IMR-90 (cell line): ENCODE data around the gene PLSCR2. TPM values are rescaled to one million over a fixed set of nuclear protein-coding genes. Genes with fewer than 3 reads are reported as not detected.
"Not testable (repeated sequence)": the region's sequence is repeated elsewhere in the genome, so short reads cannot be mapped to it uniquely, and the experiment has no call there.

Experiments
- ATAC-seq: fragments of 200-7000 bp; cut with Tn5 transposase; 2 replicates; pipeline ENCODE4 v1.9.1; 2020; ENCODE audit warnings: low read depth, mild to moderate bottlenecking, moderate library complexity
- BruUV-seq: library from RNA; stranded (reverse); fragments of 400-500 nt; replicated peaks from 2 replicates; lab custom pipeline; 2021; lab: Mats Ljungman, UMichigan
- CTCF ChIA-PET: fragments of 300-600 bp; formaldehyde crosslinking; extraction: SDS; loops from one replicate; lab custom pipeline; 2021; ENCODE audit warnings: antibody characterized with exemption; lab: Yijun Ruan, JAX
- POLR2A ChIA-PET: fragments of 300-600 bp; sonication (Branson Sonifier 250); formaldehyde crosslinking; loops from one replicate; lab custom pipeline; 2022; ENCODE audit warnings: antibody characterized with exemption; ENCODE audit not compliant: unreplicated experiment; lab: Charles Lee
- DNase-seq: peaks from one replicate; pipeline ENCODE4 v3.0.0; 2013
- H2AFZ ChIP-seq: replicated peaks from 2 replicates; pipeline ENCODE3; 2013; ENCODE audit warnings: low read length, mild to moderate bottlenecking; ENCODE audit not compliant: poor library complexity
- H2AK5ac ChIP-seq: 2 replicates; pipeline ENCODE4 v1.6.1; 2013; ENCODE audit warnings: low read depth, low read length, inconsistent platforms
- H2AK9ac ChIP-seq: replicated peaks from 2 replicates; pipeline ENCODE3; 2013; ENCODE audit warnings: mild to moderate bottlenecking, low read depth, low read length, moderate library complexity; ENCODE audit not compliant: poor library complexity
- H2BK120ac ChIP-seq: 2 replicates; pipeline ENCODE4 v1.6.1; 2013; ENCODE audit warnings: low read depth, low read length, inconsistent platforms
- H2BK15ac ChIP-seq: 3 replicates; pipeline ENCODE4 v1.6.1; 2013; ENCODE audit warnings: low read depth, low read length, inconsistent platforms
- H2BK20ac ChIP-seq: 2 replicates; pipeline ENCODE4 v1.6.1; 2013; ENCODE audit warnings: low read depth, mild to moderate bottlenecking, inconsistent platforms, low read length, moderate library complexity
- H2BK5ac ChIP-seq: 2 replicates; pipeline ENCODE4 v1.6.1; 2013; ENCODE audit warnings: mild to moderate bottlenecking, low read depth, low read length, inconsistent platforms; ENCODE audit not compliant: poor library complexity, severe bottlenecking
- H3K14ac ChIP-seq: replicated peaks from 2 replicates; pipeline ENCODE4 v1.6.1; 2013; ENCODE audit warnings: low read depth, low read length, inconsistent platforms
- H3K18ac ChIP-seq: 2 replicates; pipeline ENCODE4 v1.6.1; 2013; ENCODE audit warnings: low read depth, low read length, control low read depth
- H3K23ac ChIP-seq: 2 replicates; pipeline ENCODE4 v1.6.1; 2013; ENCODE audit warnings: low read depth, low read length, inconsistent platforms
- H3K27ac ChIP-seq: 2 replicates; pipeline ENCODE4 v1.5.1; 2013; ENCODE audit warnings: mild to moderate bottlenecking, control low read depth, low read length; ENCODE audit not compliant: insufficient read depth
- H3K27me3 ChIP-seq: 2 replicates; pipeline ENCODE4 v1.6.1; 2013; ENCODE audit warnings: low read length; ENCODE audit not compliant: control insufficient read depth, insufficient read depth
- H3K36me3 ChIP-seq: 2 replicates; pipeline ENCODE4 v1.6.1; 2013; ENCODE audit warnings: low read length, mixed read lengths; ENCODE audit not compliant: control insufficient read depth, insufficient read depth
- H3K4ac ChIP-seq: 2 replicates; pipeline ENCODE4 v1.6.1; 2013; ENCODE audit warnings: low read depth, low read length, inconsistent platforms
- H3K4me1 ChIP-seq: 2 replicates; pipeline ENCODE4 v1.6.1; 2013; ENCODE audit warnings: low read length, mixed read lengths; ENCODE audit not compliant: control insufficient read depth, insufficient read depth
- H3K4me2 ChIP-seq: 2 replicates; pipeline ENCODE4 v1.6.1; 2013; ENCODE audit warnings: low read depth, mild to moderate bottlenecking, control low read depth, low read length, moderate library complexity
- H3K4me3 ChIP-seq: 2 replicates; pipeline ENCODE4 v1.5.1; 2013; ENCODE audit warnings: low read depth, mild to moderate bottlenecking, control low read depth, low read length, moderate library complexity; ENCODE audit not compliant: insufficient read depth
- H3K56ac ChIP-seq: 2 replicates; pipeline ENCODE4 v1.6.1; 2013; ENCODE audit warnings: low read length, inconsistent platforms; ENCODE audit not compliant: insufficient read depth; ENCODE audit errors: extremely low read depth
- H3K79me1 ChIP-seq, 2 experiments: 2 replicates each; pipeline ENCODE4 v1.6.1; 2013; ENCODE audit warnings: low read length in 2 of 2, inconsistent platforms in 1 of 2, low read depth in 1 of 2
- H3K9ac ChIP-seq: 2 replicates; pipeline ENCODE4 v1.6.1; 2013; ENCODE audit warnings: low read depth, low read length, control low read depth
- H3K9me1 ChIP-seq: 2 replicates; pipeline ENCODE4 v1.6.1; 2013; ENCODE audit warnings: low read length, inconsistent platforms; ENCODE audit not compliant: insufficient read depth
- H3K9me3 ChIP-seq: 2 replicates; pipeline ENCODE4 v1.6.1; 2013; ENCODE audit warnings: low read length; ENCODE audit not compliant: control insufficient read depth, insufficient read depth
- H4K20me1 ChIP-seq: 2 replicates; pipeline ENCODE4 v1.6.1; 2013; ENCODE audit warnings: low read length, inconsistent platforms; ENCODE audit not compliant: insufficient read depth
- H4K5ac ChIP-seq: 2 replicates; pipeline ENCODE4 v1.6.1; 2013; ENCODE audit warnings: mild to moderate bottlenecking, low read depth, low read length, control low read depth
- H4K8ac ChIP-seq, 2 experiments: 2 replicates each; pipeline ENCODE4 v1.6.1; 2013; ENCODE audit warnings: low read depth in 2 of 2, low read length in 2 of 2, control low read depth in 1 of 2, inconsistent platforms in 1 of 2
- H4K91ac ChIP-seq: 2 replicates; pipeline ENCODE4 v1.6.1; 2013; ENCODE audit warnings: low read depth, low read length, inconsistent platforms; ENCODE audit not compliant: insufficient read depth
- CEBPB ChIP-seq: IDR thresholded peaks from 2 replicates; pipeline ENCODE4 v1.6.1; 2012; ENCODE audit warnings: low read depth, low read length, improper control_type of control experiment
- CHD1 ChIP-seq: IDR thresholded peaks from 2 replicates; pipeline ENCODE4 v1.6.1; 2012; ENCODE audit warnings: low read depth, low read length, improper control_type of control experiment
- FOS ChIP-seq: fragments of 150-350 bp; IDR thresholded peaks from 2 replicates; pipeline ENCODE4 v1.6.1; 2016; ENCODE audit warnings: low read depth, low read length
- MAFK ChIP-seq: IDR thresholded peaks from 2 replicates; pipeline ENCODE4 v1.6.1; 2012; ENCODE audit warnings: low read depth, low read length, improper control_type of control experiment
- MXI1 ChIP-seq: IDR thresholded peaks from 2 replicates; pipeline ENCODE4 v1.6.1; 2012; ENCODE audit warnings: low read depth, mild to moderate bottlenecking, low read length, moderate library complexity, borderline replicate concordance
- POLR2A ChIP-seq: IDR thresholded peaks from 2 replicates; pipeline ENCODE4 v1.6.1; 2012; ENCODE audit warnings: mild to moderate bottlenecking, low read depth, low read length
- RCOR1 ChIP-seq: IDR thresholded peaks from 2 replicates; pipeline ENCODE4 v1.6.1; 2012; ENCODE audit warnings: mild to moderate bottlenecking, low read length, improper control_type of control experiment; ENCODE audit not compliant: insufficient replicate concordance
- RFX5 ChIP-seq: IDR thresholded peaks from 2 replicates; pipeline ENCODE4 v1.8.0; 2012; ENCODE audit warnings: low read depth, mild to moderate bottlenecking, low read length, moderate library complexity
- SMC3 ChIP-seq: fragments of 150-350 bp; IDR thresholded peaks from 2 replicates; pipeline ENCODE4 v1.6.1; 2016; ENCODE audit warnings: low read depth, mild to moderate bottlenecking, antibody characterized with exemption, low read length, moderate library complexity
- WGBS, 2 experiments: methylation state at CpG; one replicate each; pipeline versions ENCODE4 v1.1.5 to v1.1.7; 2013; ENCODE audit warnings: missing lambda C conversion rate in 2 of 2; ENCODE audit not compliant: insufficient read length in 1 of 2; ENCODE audit errors: extremely low coverage in 2 of 2; 5-methylcytosine and 5-hydroxymethylcytosine counted together
- dilution Hi-C: fragments of 300-500 bp; cut with HindIII; formaldehyde crosslinking; loops from one replicate; pipeline ENCODE4 v1.14.3; 2018; ENCODE audit warnings: low sequenced_read_pairs; ENCODE audit not compliant: unreplicated experiment
- in situ Hi-C: fragments of 300-500 bp; cut with MboI; formaldehyde crosslinking; loops from 3 replicates; pipeline ENCODE4 v1.14.3; 2019; ENCODE audit warnings: low sequenced_read_pairs, inconsistent platforms, mixed read lengths
- intact Hi-C: fragments of 100-400 bp; cut with micrococcal nuclease; formaldehyde crosslinking; loops from 2 replicates; pipeline ENCODE4 v1.10.0; 2022
- polyA plus RNA-seq, 3 experiments: library from polyadenylated mRNA; depleted of rRNA; stranded (reverse); fragments of >200 nt; gene quantifications; 2 replicates each; pipeline ENCODE4 v1.2.3, GENCODE V29; 2012; ENCODE audit warnings: low replicate concordance in 1 of 3
- total RNA-seq: library from RNA; depleted of rRNA; stranded (reverse); fragments of >200 nt; gene quantifications from 2 replicates; pipeline ENCODE4 v1.2.3, GENCODE V29; 2012

The PLSCR2 gene
- total and polyA plus RNA-seq, 2 of the 4 experiments (the other 2 are of a cell fraction) = not detected

- Histone ChIP-seq H3K18ac (no peak overlapping the region), H3K27ac (no peak overlapping the region), H3K36me3 (no peaks in the 10 kb centered on the region), H3K4ac (no peak overlapping the region), H2AK5ac (no peak overlapping the region), H4K8ac (no peak overlapping the region), H2BK120ac (no peak overlapping the region), H3K4me2 (no peak overlapping the region), H3K14ac (no peak overlapping the region), H3K9me3 (no peaks in the 10 kb centered on the region), H4K91ac (no peak overlapping the region), H3K4me1 (no peaks in the 10 kb centered on the region), H4K20me1 (no peaks in the 10 kb centered on the region), H3K23ac (no peak overlapping the region), H3K9me1 (no peaks in the 10 kb centered on the region), H3K4me3 (no peak overlapping the region), H3K56ac (no peak overlapping the region), H2BK20ac (no peak overlapping the region), H2AFZ (no peak overlapping the region), H3K9ac (no peak overlapping the region), H4K5ac (no peak overlapping the region), H3K27me3 (no peaks in the 10 kb centered on the region), H2AK9ac (no peak overlapping the region), H2BK15ac (no peak overlapping the region), H2BK5ac (no peak overlapping the region), H3K79me1 (no peaks in the 10 kb centered on the region)
- CTCF ChIA-PET = no interaction called here
- intact Hi-C loops (no loop called here), in situ Hi-C loops (no loop called here), dilution Hi-C loops (no loop called here)
- TF ChIP-seq FOS = no peak
- no peak for TF ChIP-seq SMC3
- no peak for TF ChIP-seq POLR2A
- no peak for TF ChIP-seq MXI1
- no peak for TF ChIP-seq RFX5
- no peak for TF ChIP-seq RCOR1
- no peak for TF ChIP-seq MAFK
- no peak for TF ChIP-seq CEBPB
- TF ChIP-seq CHD1 = no peak
- WGBS, 2 experiments = no CpG with 5 or more reads among the region's 1 CpG
- ATAC-seq (no peak), DNase-seq (no peak)
- BruUV-seq = no TSS peak
- POLR2A ChIA-PET = no interaction called here
Measured at GRCh38 chr3:146446026-146446425, 23.3 kb downstream of the PLSCR2 start.

GRCh38 chr3:146440310-146440709 lies 29.1 kb downstream of the PLSCR2 start:
- H3K9me1 ChIP-seq, H2BK5ac ChIP-seq, H4K20me1 ChIP-seq, H3K9me3 ChIP-seq, H2AFZ ChIP-seq, H2AK9ac ChIP-seq, H2BK120ac ChIP-seq, H3K27ac ChIP-seq, H3K4me2 ChIP-seq, ATAC-seq, H3K9ac ChIP-seq, H4K5ac ChIP-seq, intact Hi-C loops, DNase-seq, BruUV-seq, H3K27me3 ChIP-seq, H3K56ac ChIP-seq, H4K8ac ChIP-seq, dilution Hi-C loops, H3K18ac ChIP-seq, H3K36me3 ChIP-seq, H3K4me3 ChIP-seq, H4K91ac ChIP-seq, H2BK20ac ChIP-seq, in situ Hi-C loops, H3K4ac ChIP-seq, H3K23ac ChIP-seq, H3K4me1 ChIP-seq, POLR2A ChIA-PET, H3K79me1 ChIP-seq, H3K14ac ChIP-seq, H2AK5ac ChIP-seq, CTCF ChIA-PET, H2BK15ac ChIP-seq: not testable (repeated sequence)
- WGBS, 2 experiments = no CpG with 5 or more reads among the region's 5 CpGs
